Right lobe of liver (tissue), 4 donors: Measurements from ENCODE around the gene CPEB4.

Experiments
- CTCF ChIP-seq, 4 donors: fragments of 200-600 bp in 3 of 4; fragments of 450-650 bp in 1 of 4; IDR thresholded peaks; one replicate each; pipeline versions ENCODE4 v1.5.1 to v1.8.0; 2016 to 2022; ENCODE audit warnings: antibody characterized with exemption in 4 of 4, mild to moderate bottlenecking in 2 of 4
- POLR2A ChIP-seq: fragments of 450-650 bp; IDR thresholded peaks from one replicate; pipeline ENCODE4 v1.6.1; 2017; ENCODE audit warnings: antibody characterized with exemption, mild to moderate bottlenecking
- donor health status: DM: no; HTN: no; CAD: no.
- donor health status: DM: no; HTN: no; CAD: no.
- donor health status: DM: no; HTN: yes; CAD: no.

GRCh38 chr5:173848986-173849596 is 39.1 kb upstream of the CPEB4 start:
- no peak for TF ChIP-seq POLR2A
- TF ChIP-seq CTCF (IDR thresholded peaks at IDR 0.05) = no peak
